ENCODE results near the gene AATK. TPM values are rescaled to one million over a fixed set of nuclear protein-coding genes. Genes with fewer than 3 reads are reported as not detected.

The AATK gene
- total and polyA plus RNA-seq, 2 donors (not counting 3 experiments of a cell fraction or from before 2014, with no cell fraction given): 0.69 to 1.00 TPM

GRCh38 chr17:81164371-81165245 lies 1.4 kb downstream of the AATK start:
- no peak for DNase-seq (ENCODE audit: low read depth, low spot score)
- H3K4me2 ChIP-seq (ENCODE audit: insufficient read depth, low read length): no peak overlapping the region
- H3K36me3 ChIP-seq (ENCODE audit: control insufficient read depth in 2 of 2, extremely low read depth in 1 of 2, insufficient read depth in 2 of 2, low read length in 2 of 2): no peaks in the 10 kb centered on the region

More at GRCh38 chr17:81164371-81165245, 1.4 kb downstream of the AATK start:
- TF ChIP-seq FOS (IDR thresholded peaks at IDR 0.05; ENCODE audit: borderline replicate concordance, insufficient read depth, low read length) (no peak), MAX (IDR thresholded peaks at IDR 0.05; ENCODE audit: insufficient read depth, insufficient read length) (no peak), JUN (IDR thresholded peaks at IDR 0.05; ENCODE audit: borderline replicate concordance, insufficient read depth, insufficient read length, low read depth) (no peak), CTCF (IDR thresholded peaks at IDR 0.05; ENCODE audit: extremely low read depth in 1 of 2, insufficient read depth in 1 of 2, low read depth in 1 of 2, low read length in 2 of 2) (no peak), EZH2 (IDR thresholded peaks at IDR 0.05; ENCODE audit: borderline replicate concordance, low read depth, low read length, severe bottlenecking) (no peak), GATA2 (IDR thresholded peaks at IDR 0.05; ENCODE audit: insufficient read depth, insufficient read length, low read depth, low read length) (no peak), POLR2A (IDR thresholded peaks at IDR 0.05; ENCODE audit: low read depth, low read length) (no peak), MYC (IDR thresholded peaks at IDR 0.05; ENCODE audit: low read depth, low read length) (no peak), POLR2AphosphoS5 (IDR thresholded peaks at IDR 0.05; ENCODE audit: insufficient read depth, low read depth, low read length) (no peak)
- intact Hi-C loops (cut with micrococcal nuclease) (no loop called here), dilution Hi-C loops (cut with MboI; ENCODE audit: extremely low pct_ligation_motif_present, low sequenced_read_pairs) (no loop called here)
- H3K27ac ChIP-seq (ENCODE audit: insufficient read depth, low read depth, low read length): no peak overlapping the region
- POLR2A ChIA-PET: no interaction called here
- no peak overlapping the region for H2AFZ ChIP-seq (ENCODE audit: low read depth, low read length)
- H3K79me2 ChIP-seq (ENCODE audit: control insufficient read depth, insufficient read depth, low read length): no peaks in the 10 kb centered on the region
- no peaks in the 10 kb centered on the region for H4K20me1 ChIP-seq (replicated peaks; ENCODE audit: control insufficient read depth, extremely low read depth, insufficient read depth, low read length)
- FAIRE-seq: no peak
- peaks cover 4% of the 10 kb centered on the region for H3K4me1 ChIP-seq (ENCODE audit: control insufficient read depth, extremely low read depth, insufficient read depth, low read length)
- H3K9ac ChIP-seq (replicated peaks; ENCODE audit: extremely low read depth, insufficient read depth, low read length): no peak overlapping the region
- H3K4me3 ChIP-seq (replicated peaks in 1 of 3; ENCODE audit: insufficient read depth in 1 of 3, low read depth in 1 of 3, low read length in 3 of 3): no peak overlapping the region
- no TSS peak for BruUV-seq (replicated peaks)
- no peaks in the 10 kb centered on the region for H3K9me1 ChIP-seq (replicated peaks; ENCODE audit: control insufficient read depth, extremely low read depth, insufficient read depth, low read length)
- CTCF ChIA-PET: interaction anchor here (1.1 kb wide), 1 partner anchor 36 kb away, joined by 4 read pairs; no protein-coding TSS in a partner anchor
- H3K9me3 ChIP-seq (replicated peaks; ENCODE audit: control insufficient read depth, insufficient read depth, low read length): no peaks in the 10 kb centered on the region
- peaks cover 5 to 6% of the 10 kb centered on the region in 2 experiments for H3K27me3 ChIP-seq (ENCODE audit: control insufficient read depth in 2 of 2, insufficient read depth in 2 of 2, low read length in 2 of 2)

Data from endothelial cell of umbilical vein (primary cell).